ENCODE measurements around the gene MUSTN1. TPM values are rescaled to one million over a fixed set of nuclear protein-coding genes. Genes with fewer than 3 reads are reported as not detected.

Gene MUSTN1
- total and polyA plus RNA-seq, 4 donors: 0.65 to 189 (median 9.3) TPM

- no peaks in the 10 kb centered on the region for H3K27me3 ChIP-seq (ENCODE audit: control insufficient read depth, insufficient read depth, low read length)
- H3K4me3 ChIP-seq (ENCODE audit: low read depth, low read length): no peak overlapping the region
- H3K4me1 ChIP-seq (ENCODE audit: control insufficient read depth, insufficient read depth, low read length): peaks cover 6% of the 10 kb centered on the region
- no peak overlapping the region for H3K27ac ChIP-seq (ENCODE audit: low read depth, low read length)
- no peaks in the 10 kb centered on the region for H3K9me3 ChIP-seq (ENCODE audit: control insufficient read depth, insufficient read depth, low read length)
- H3K36me3 ChIP-seq (ENCODE audit: control insufficient read depth, insufficient read depth, low read length): peaks cover 11% of the 10 kb centered on the region
- 58% methylated on average over 3 of the region's 5 CpGs for WGBS (ENCODE audit: insufficient coverage)
- DNase-seq (ENCODE audit: low read depth in 4 of 6, low spot score in 6 of 6): peak in 1 of 6 donors; percentile 19
Observed at GRCh38 chr3:52857864-52858263, 23.0 kb upstream of the MUSTN1 start.

GRCh38 chr3:52857133-52857532 is 22.3 kb upstream of the MUSTN1 start:
- peaks cover 9% of the 10 kb centered on the region for H3K4me1 ChIP-seq (ENCODE audit: control insufficient read depth, insufficient read depth, low read length)
- WGBS (ENCODE audit: insufficient coverage): 100% methylated on average over 2 of the region's 3 CpGs

GRCh38 chr3:52856666-52857065 is 21.8 kb upstream of the MUSTN1 start:
- no peak overlapping the region for H3K27ac ChIP-seq (ENCODE audit: low read depth, low read length)
- H3K4me1 ChIP-seq (ENCODE audit: control insufficient read depth, insufficient read depth, low read length): peaks cover 9% of the 10 kb centered on the region
- WGBS (ENCODE audit: insufficient coverage): 72% methylated on average over 4 of the region's 5 CpGs
- H3K36me3 ChIP-seq (ENCODE audit: control insufficient read depth, insufficient read depth, low read length): peaks cover 8% of the 10 kb centered on the region
- H3K27me3 ChIP-seq (ENCODE audit: control insufficient read depth, insufficient read depth, low read length): no peaks in the 10 kb centered on the region
- H3K9me3 ChIP-seq (ENCODE audit: control insufficient read depth, insufficient read depth, low read length): no peaks in the 10 kb centered on the region
- H3K4me3 ChIP-seq (ENCODE audit: low read depth, low read length): no peak overlapping the region
- DNase-seq (ENCODE audit: low read depth in 4 of 6, low spot score in 6 of 6): no peak

More at GRCh38 chr3:52857133-52857532, 22.3 kb upstream of the MUSTN1 start:
- Histone ChIP-seq H3K36me3 (ENCODE audit: control insufficient read depth, insufficient read depth, low read length) (peaks cover 11% of the 10 kb centered on the region), H3K27ac (ENCODE audit: low read depth, low read length) (no peak overlapping the region), H3K27me3 (ENCODE audit: control insufficient read depth, insufficient read depth, low read length) (no peaks in the 10 kb centered on the region), H3K4me3 (ENCODE audit: low read depth, low read length) (no peak overlapping the region), H3K9me3 (ENCODE audit: control insufficient read depth, insufficient read depth, low read length) (no peaks in the 10 kb centered on the region)
- DNase-seq (ENCODE audit: low read depth in 4 of 6, low spot score in 6 of 6): peak in 1 of 6 donors; percentile 18

GRCh38 chr3:52854013-52854412 is 19.2 kb upstream of the MUSTN1 start:
- Histone ChIP-seq H3K4me3 (ENCODE audit: low read depth, low read length) (no peak overlapping the region), H3K9me3 (ENCODE audit: control insufficient read depth, insufficient read depth, low read length) (no peaks in the 10 kb centered on the region), H3K27ac (ENCODE audit: low read depth, low read length) (no peak overlapping the region), H3K36me3 (ENCODE audit: control insufficient read depth, insufficient read depth, low read length) (peaks cover 16% of the 10 kb centered on the region), H3K27me3 (ENCODE audit: control insufficient read depth, insufficient read depth, low read length) (no peaks in the 10 kb centered on the region), H3K4me1 (ENCODE audit: control insufficient read depth, insufficient read depth, low read length) (peaks cover 9% of the 10 kb centered on the region)
- DNase-seq (ENCODE audit: low read depth in 4 of 6, low spot score in 6 of 6): no peak
- 100% methylated on average over 1 of the region's 2 CpGs for WGBS (ENCODE audit: insufficient coverage)

GRCh38 chr3:52852419-52852818 is 17.6 kb upstream of the MUSTN1 start:
- peaks cover 9% of the 10 kb centered on the region for H3K4me1 ChIP-seq (ENCODE audit: control insufficient read depth, insufficient read depth, low read length)
- H3K9me3 ChIP-seq (ENCODE audit: control insufficient read depth, insufficient read depth, low read length): no peaks in the 10 kb centered on the region
- H3K36me3 ChIP-seq (ENCODE audit: control insufficient read depth, insufficient read depth, low read length): peaks cover 30% of the 10 kb centered on the region
- no peak overlapping the region for H3K4me3 ChIP-seq (ENCODE audit: low read depth, low read length)
- WGBS (ENCODE audit: insufficient coverage): 58% methylated on average over 2 of the region's 2 CpGs
- no peaks in the 10 kb centered on the region for H3K27me3 ChIP-seq (ENCODE audit: control insufficient read depth, insufficient read depth, low read length)
- H3K27ac ChIP-seq (ENCODE audit: low read depth, low read length): no peak overlapping the region
- no peak for DNase-seq (ENCODE audit: low read depth in 4 of 6, low spot score in 6 of 6)

GRCh38 chr3:52851348-52851747 is 16.5 kb upstream of the MUSTN1 start:
- Histone ChIP-seq H3K4me1 (ENCODE audit: control insufficient read depth, insufficient read depth, low read length) (peaks cover 9% of the 10 kb centered on the region), H3K4me3 (ENCODE audit: low read depth, low read length) (no peak overlapping the region), H3K9me3 (ENCODE audit: control insufficient read depth, insufficient read depth, low read length) (no peaks in the 10 kb centered on the region), H3K36me3 (ENCODE audit: control insufficient read depth, insufficient read depth, low read length) (peaks cover 39% of the 10 kb centered on the region), H3K27ac (ENCODE audit: low read depth, low read length) (no peak overlapping the region), H3K27me3 (ENCODE audit: control insufficient read depth, insufficient read depth, low read length) (no peaks in the 10 kb centered on the region)
- peak in 3 of 6 donors; percentile 38 to 75 (median 58) for DNase-seq (ENCODE audit: low read depth in 4 of 6, low spot score in 6 of 6)
- WGBS (ENCODE audit: insufficient coverage): 71% methylated on average over 1 of the region's 3 CpGs

GRCh38 chr3:52849656-52850055 is 14.8 kb upstream of the MUSTN1 start:
- DNase-seq (ENCODE audit: low read depth in 4 of 6, low spot score in 6 of 6): no peak
- H3K9me3 ChIP-seq (ENCODE audit: control insufficient read depth, insufficient read depth, low read length): no peaks in the 10 kb centered on the region
- WGBS (ENCODE audit: insufficient coverage): 98% methylated on average over 15 of the region's 15 CpGs
- peaks cover 41% of the 10 kb centered on the region for H3K36me3 ChIP-seq (ENCODE audit: control insufficient read depth, insufficient read depth, low read length)
- no peak overlapping the region for H3K27ac ChIP-seq (ENCODE audit: low read depth, low read length)
- no peaks in the 10 kb centered on the region for H3K27me3 ChIP-seq (ENCODE audit: control insufficient read depth, insufficient read depth, low read length)
- no peak overlapping the region for H3K4me3 ChIP-seq (ENCODE audit: low read depth, low read length)
- peaks cover 17% of the 10 kb centered on the region for H3K4me1 ChIP-seq (ENCODE audit: control insufficient read depth, insufficient read depth, low read length)

- Histone ChIP-seq H3K9me3 (ENCODE audit: control insufficient read depth, insufficient read depth, low read length) (no peaks in the 10 kb centered on the region), H3K27me3 (ENCODE audit: control insufficient read depth, insufficient read depth, low read length) (no peaks in the 10 kb centered on the region), H3K36me3 (ENCODE audit: control insufficient read depth, insufficient read depth, low read length) (peaks cover 50% of the 10 kb centered on the region), H3K27ac (ENCODE audit: low read depth, low read length) (no peak overlapping the region), H3K4me1 (ENCODE audit: control insufficient read depth, insufficient read depth, low read length) (peaks cover 22% of the 10 kb centered on the region), H3K4me3 (ENCODE audit: low read depth, low read length) (no peak overlapping the region)
- WGBS (ENCODE audit: insufficient coverage): 79% methylated on average over 7 of the region's 7 CpGs
- no peak for DNase-seq (ENCODE audit: low read depth in 4 of 6, low spot score in 6 of 6)
Observed at GRCh38 chr3:52848617-52849016, 13.8 kb upstream of the MUSTN1 start.

- no peaks in the 10 kb centered on the region for H3K27me3 ChIP-seq (ENCODE audit: control insufficient read depth, insufficient read depth, low read length)
- no peak for DNase-seq (ENCODE audit: low read depth in 4 of 6, low spot score in 6 of 6)
- H3K27ac ChIP-seq (ENCODE audit: low read depth, low read length): no peak overlapping the region
- H3K36me3 ChIP-seq (ENCODE audit: control insufficient read depth, insufficient read depth, low read length): peaks cover 57% of the 10 kb centered on the region
- H3K4me1 ChIP-seq (ENCODE audit: control insufficient read depth, insufficient read depth, low read length): peaks cover 22% of the 10 kb centered on the region
- H3K9me3 ChIP-seq (ENCODE audit: control insufficient read depth, insufficient read depth, low read length): no peaks in the 10 kb centered on the region
- 97% methylated on average over 6 of the region's 7 CpGs for WGBS (ENCODE audit: insufficient coverage)
- no peak overlapping the region for H3K4me3 ChIP-seq (ENCODE audit: low read depth, low read length)
Observed at GRCh38 chr3:52847726-52848125, 12.9 kb upstream of the MUSTN1 start.

- peaks cover 62% of the 10 kb centered on the region for H3K36me3 ChIP-seq (ENCODE audit: control insufficient read depth, insufficient read depth, low read length)
- peaks cover 25% of the 10 kb centered on the region for H3K4me1 ChIP-seq (ENCODE audit: control insufficient read depth, insufficient read depth, low read length)
- no peak overlapping the region for H3K4me3 ChIP-seq (ENCODE audit: low read depth, low read length)
- no peak overlapping the region for H3K27ac ChIP-seq (ENCODE audit: low read depth, low read length)
- DNase-seq (ENCODE audit: low read depth in 4 of 6, low spot score in 6 of 6): no peak
- H3K27me3 ChIP-seq (ENCODE audit: control insufficient read depth, insufficient read depth, low read length): no peaks in the 10 kb centered on the region
- 94% methylated on average over 3 of the region's 6 CpGs for WGBS (ENCODE audit: insufficient coverage)
- no peaks in the 10 kb centered on the region for H3K9me3 ChIP-seq (ENCODE audit: control insufficient read depth, insufficient read depth, low read length)
Observed at GRCh38 chr3:52847241-52847640, 12.4 kb upstream of the MUSTN1 start.
